GM19025 (cell line): ENCODE measurements around the gene EPHA4.

Source experiments
- ATAC-seq: cut with Tn5 transposase; IDR thresholded peaks from one replicate; pipeline ENCODE4 v1.9.1; 2021; ENCODE audit warnings: mild to moderate bottlenecking, low read depth, moderate library complexity; ENCODE audit not compliant: unreplicated experiment

Gene EPHA4

DNA sequence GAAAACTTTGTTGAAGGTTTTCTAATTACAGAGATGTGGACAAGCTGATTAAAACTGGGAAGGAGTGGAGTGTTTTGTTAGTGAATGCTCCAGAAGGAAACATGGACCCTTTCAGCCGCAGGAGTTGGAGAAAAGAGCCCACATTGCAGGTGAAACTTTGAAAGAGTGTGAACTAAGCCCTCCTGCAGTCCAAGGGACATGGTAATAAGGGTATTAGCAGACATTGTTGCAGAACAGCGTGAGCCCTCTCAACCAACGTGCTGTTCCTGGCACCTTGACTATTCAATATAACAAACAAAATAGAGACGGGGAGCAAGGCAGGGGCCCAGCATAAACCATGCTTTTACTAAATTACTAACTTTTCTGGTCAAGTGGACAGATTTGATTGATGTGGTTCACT lies 122.7 kb downstream of the EPHA4 start:
- ATAC-seq: no peak

- ATAC-seq: no peak
Measured at GRCh38 chr2:221448844-221449390, 123.2 kb downstream of the EPHA4 start.

GRCh38 chr2:221448057-221448843 lies 123.9 kb downstream of the EPHA4 start:
- ATAC-seq: no peak

DNA sequence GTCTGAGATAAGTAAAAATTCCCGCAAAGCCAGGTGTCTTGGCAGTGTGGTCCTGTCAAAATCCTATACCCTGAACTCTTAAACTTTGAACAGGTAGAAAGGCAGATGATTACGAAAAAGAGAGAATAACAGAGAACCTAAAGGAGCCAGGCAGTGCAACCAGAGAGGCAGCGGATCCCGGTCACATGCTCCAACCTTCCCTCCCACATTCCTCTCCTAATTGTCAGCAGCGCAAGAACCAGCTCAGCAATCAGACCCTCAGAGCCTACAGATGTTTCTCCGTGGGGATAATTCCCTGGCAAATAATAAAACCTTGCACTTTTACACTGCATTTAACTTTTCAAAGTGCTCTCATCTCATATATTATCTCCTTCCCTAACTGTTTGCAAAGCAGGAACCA lies 124.8 kb downstream of the EPHA4 start:
- ATAC-seq: no peak

DNA sequence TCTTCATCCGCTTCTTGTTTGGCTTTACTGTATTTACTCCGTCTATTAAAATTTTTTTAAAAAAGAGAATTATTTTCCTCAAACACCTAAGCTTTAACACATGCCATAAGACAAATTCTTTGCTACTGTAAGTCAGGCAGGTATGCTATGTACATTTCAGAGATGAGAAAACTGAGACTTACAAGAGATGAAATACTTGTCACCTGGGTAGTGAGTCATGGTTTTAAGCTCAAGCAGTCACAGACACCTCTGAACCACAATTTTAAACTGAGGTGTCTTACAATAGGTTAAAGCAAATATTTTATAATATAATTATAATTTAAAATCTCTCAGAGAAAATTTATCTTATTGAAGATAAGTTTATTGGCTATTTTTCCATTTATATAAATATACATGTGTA lies 126.0 kb downstream of the EPHA4 start:
- ATAC-seq: no peak

DNA sequence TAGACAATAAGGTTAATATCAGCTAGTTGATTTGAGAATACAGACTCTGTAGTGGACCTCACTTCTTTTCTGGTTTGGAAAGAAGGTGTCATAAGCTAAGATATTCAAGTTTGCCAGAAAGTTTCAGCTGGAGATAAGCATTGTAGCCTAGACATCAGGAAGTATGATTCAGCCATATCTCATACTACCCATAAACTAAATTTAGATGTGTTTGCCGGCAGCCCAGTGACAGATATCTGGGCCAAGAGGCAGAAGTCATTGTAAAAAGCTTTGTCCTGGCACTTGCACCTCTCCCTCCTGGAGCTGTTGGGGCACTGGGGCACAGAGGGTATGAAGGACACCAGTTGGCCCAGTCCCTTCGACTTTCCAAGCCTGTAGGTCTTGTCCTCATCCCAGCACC lies 128.0 kb downstream of the EPHA4 start:
- no peak for ATAC-seq

- ATAC-seq: no peak
Measured at GRCh38 chr2:221443645-221444044, 128.5 kb downstream of the EPHA4 start.

GRCh38 chr2:221442128-221442527 lies 130.0 kb downstream of the EPHA4 start:
- no peak for ATAC-seq

DNA sequence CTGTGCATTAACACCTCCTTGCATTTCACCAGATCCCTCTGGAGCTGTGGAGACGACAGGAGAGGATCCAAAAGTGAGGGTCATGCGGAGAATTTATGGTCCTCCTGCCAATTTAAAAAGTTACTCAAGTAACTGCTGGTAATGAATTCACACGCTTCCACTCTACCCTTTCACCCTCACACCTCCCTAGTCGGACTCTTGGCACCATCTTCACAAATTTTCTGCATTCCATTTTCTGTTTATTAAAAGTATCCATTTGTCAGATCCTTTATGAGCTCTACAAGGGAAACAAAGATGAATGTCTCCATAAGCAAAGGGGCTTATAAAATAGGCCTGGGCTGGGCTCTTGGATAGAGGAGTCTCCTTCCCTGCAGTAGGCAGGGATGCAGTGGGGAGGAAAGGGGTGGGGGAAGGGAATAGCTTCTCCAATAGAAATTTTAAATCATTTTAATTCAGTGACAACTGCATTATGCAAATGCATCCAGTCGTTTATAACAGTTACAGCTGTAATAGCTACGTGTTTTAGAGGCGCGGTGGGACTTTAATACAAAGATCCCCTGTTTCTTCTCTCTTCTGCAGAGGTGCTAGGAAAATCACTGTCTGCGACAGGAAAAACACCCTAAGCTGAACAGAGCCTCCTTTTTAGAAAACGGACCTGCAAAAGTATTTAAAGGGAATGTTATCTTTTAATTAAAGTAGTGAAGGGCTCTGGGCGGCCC lies 132.2 kb downstream of the EPHA4 start:
- ATAC-seq: no peak

DNA sequence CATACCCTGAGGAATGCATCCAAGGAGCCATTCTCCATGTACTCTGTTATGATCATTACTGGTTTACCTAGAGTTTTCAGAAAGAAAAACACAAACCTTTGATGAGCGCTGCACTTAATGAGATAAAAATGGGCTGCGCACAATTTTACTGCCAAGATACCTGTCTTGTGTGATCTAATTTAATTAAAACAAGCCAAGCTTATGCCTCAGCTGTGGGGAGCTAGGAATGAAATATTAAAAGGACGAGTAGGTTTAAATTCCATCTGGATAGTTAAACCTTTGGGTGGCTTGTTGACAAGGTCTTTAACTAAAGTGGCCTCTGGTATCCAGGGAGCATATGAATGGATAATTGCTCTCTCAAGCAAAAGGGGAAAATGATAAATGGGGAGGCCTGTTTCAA lies 135.0 kb downstream of the EPHA4 start:
- ATAC-seq: no peak

- ATAC-seq: no peak
Measured at GRCh38 chr2:221435171-221435570, 136.9 kb downstream of the EPHA4 start.

GRCh38 chr2:221434142-221434541 lies 138.0 kb downstream of the EPHA4 start:
- no peak for ATAC-seq

- no peak for ATAC-seq
Measured at GRCh38 chr2:221431477-221431876, 140.6 kb downstream of the EPHA4 start.

DNA sequence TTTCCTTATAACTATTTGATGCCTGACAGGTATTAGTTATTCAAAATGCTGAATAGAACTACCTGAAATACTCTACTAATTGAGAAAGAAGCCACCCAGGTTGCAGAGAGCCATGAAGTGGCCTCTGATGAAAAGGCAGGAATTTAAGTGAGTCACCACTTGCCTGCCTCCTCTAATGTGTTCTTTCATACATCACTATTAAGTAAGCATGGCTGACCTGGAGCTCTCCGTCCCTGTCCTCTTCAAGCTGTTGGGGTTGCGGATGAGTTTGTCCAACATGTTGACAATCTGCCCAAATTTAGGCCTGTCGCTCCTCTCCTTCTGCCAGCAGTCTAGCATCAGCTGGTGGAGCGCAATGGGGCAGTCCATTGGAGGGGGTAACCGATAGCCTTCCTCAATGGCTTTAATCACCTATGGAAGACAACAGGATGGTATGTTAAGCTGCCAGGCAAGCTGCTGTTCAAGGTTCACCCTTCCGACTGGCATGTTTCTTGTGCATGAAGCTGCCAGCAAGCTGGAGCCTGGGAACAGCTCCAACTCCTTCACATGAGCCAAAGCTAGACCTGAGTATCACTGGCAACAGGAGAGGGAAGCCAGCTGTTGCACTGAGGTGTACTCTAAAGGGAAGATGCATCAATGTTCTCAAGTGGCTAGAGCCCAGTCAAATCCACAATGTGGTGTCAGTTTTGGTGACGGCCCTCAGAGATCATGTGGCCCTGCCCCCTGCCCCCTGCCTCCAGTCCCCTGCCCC lies 142.2 kb downstream of the EPHA4 start:
- ATAC-seq: no peak

DNA sequence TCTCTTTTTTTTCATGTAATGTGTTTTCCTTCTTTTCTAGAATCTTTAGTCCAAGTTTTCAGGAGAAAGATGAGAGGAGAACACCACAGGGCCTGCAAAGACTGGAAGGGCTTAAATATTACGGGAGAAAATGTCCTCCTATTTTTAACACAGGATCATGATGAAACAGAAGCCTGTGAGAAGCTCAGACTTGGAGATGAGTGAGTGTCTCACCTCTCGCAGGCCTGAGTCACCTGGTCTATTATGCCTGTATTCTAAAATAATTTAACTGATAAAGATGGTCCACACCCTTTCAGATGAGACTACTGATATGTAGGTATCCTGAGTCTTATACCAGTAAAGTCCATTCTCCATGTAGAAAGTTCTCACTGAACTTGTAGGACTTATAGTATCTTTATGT lies 143.2 kb downstream of the EPHA4 start:
- ATAC-seq: no peak

DNA sequence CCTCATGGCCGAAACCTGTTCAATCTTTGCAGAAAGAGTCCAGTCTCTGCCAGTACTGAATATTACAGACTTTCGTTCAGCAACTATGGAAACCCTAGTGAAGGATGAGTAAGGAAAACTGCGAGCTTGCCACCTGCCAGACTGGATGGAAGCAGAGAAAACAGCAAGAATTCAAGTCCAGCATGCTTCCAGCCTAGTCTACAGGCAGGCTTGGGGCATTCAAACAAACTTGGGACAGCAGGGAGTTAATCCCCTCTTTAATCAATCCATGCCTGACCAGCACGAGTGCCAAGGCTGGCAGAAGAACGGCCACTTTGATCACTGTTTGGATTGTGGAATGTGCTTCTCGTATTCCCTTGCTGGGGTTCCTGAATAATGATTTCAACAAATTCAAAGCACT lies 145.2 kb downstream of the EPHA4 start:
- ATAC-seq: no peak

DNA sequence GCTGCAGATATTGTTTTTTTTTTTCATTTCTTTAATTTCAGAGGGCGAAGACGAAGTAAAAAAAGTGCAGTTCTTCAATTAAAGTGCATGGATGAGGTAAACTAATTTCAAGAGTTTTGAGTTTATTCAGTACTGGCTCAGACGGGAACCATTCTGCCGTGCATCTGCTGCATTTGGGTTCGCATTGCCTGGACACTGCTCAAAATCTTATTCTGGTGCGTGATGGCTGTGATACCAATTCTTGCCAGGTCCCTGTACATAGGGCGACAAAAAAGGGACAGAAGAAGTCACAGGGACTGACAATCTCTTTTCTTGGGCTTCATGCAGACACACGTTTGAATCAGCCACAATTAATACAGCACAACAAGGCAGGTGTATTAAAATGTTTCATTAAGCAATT lies 146.2 kb downstream of the EPHA4 start:
- no peak for ATAC-seq

DNA sequence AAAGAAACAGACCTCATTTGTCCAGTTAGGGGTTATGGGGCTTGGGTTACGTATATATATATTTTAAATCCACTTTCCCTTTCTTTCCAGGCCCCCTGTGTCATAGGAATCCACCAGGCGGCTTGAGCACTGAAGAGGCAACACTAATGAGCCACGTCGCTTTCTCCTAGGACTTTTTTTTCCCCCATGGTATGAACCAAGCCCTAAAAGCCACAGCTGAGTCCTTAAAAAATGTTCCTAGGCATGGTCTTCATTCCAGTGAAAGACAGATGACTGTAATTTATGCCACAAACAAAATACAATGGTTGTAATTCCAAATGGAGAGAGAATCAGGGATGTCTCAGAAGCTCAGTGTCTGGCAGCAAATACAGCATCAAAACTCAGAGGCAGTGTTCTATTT lies 146.8 kb downstream of the EPHA4 start:
- ATAC-seq: no peak

GRCh38 chr2:221423210-221423804 lies 148.8 kb downstream of the EPHA4 start:
- no peak for ATAC-seq

GRCh38 chr2:221422516-221423209 lies 149.4 kb downstream of the EPHA4 start:
- no peak for ATAC-seq
